GM18861 (cell line): Measurements from ENCODE around the gene ZNF428.
"Not testable (repeated sequence)": the region's sequence is repeated elsewhere in the genome, so short reads cannot be mapped to it uniquely, and the experiment has no call there.

Experiments used
- ATAC-seq: cut with Tn5 transposase; IDR thresholded peaks from one replicate; pipeline ENCODE4 v1.9.1; 2021; ENCODE audit not compliant: unreplicated experiment

Gene ZNF428

GRCh38 chr19:43620061-43621001, 902 bp upstream of the ZNF428 start:
- no peak for ATAC-seq

GRCh38 chr19:43618921-43619261, 538 bp downstream of the ZNF428 start:
- peak; percentile 5 for ATAC-seq

GRCh38 chr19:43616954-43617353, 2.5 kb downstream of the ZNF428 start:
- ATAC-seq: no peak

GRCh38 chr19:43616306-43616705, 3.1 kb downstream of the ZNF428 start:
- ATAC-seq: no peak

GRCh38 chr19:43612374-43612773, 7.1 kb downstream of the ZNF428 start:
- ATAC-seq: no peak

- ATAC-seq: no peak
Observed at GRCh38 chr19:43611788-43612187, 7.6 kb downstream of the ZNF428 start, which contains the start of gene SRRM5. TSS of gene SRRM5 (plus strand) at chr19:43612088. CDS start at chr19:43612122, 34 bp downstream.

GRCh38 chr19:43610493-43610892, 8.9 kb downstream of the ZNF428 start:
- no peak for ATAC-seq

- ATAC-seq: no peak
Observed at GRCh38 chr19:43609872-43610271, 9.6 kb downstream of the ZNF428 start.

- no peak for ATAC-seq
Observed at GRCh38 chr19:43607238-43608205, 11.9 kb downstream of the ZNF428 start.

- no peak for ATAC-seq
Observed at GRCh38 chr19:43606569-43607229, 12.7 kb downstream of the ZNF428 start.

GRCh38 chr19:43605875-43606568, 13.4 kb downstream of the ZNF428 start:
- ATAC-seq: no peak

GRCh38 chr19:43600326-43600725, 19.1 kb downstream of the ZNF428 start:
- not testable (repeated sequence) for ATAC-seq

GRCh38 chr19:43599635-43600295, 19.7 kb downstream of the ZNF428 start:
- no peak for ATAC-seq

GRCh38 chr19:43598445-43599240, 20.8 kb downstream of the ZNF428 start:
- ATAC-seq: no peak

GRCh38 chr19:43597876-43598275, 21.6 kb downstream of the ZNF428 start:
- ATAC-seq: no peak

- ATAC-seq: no peak
Observed at GRCh38 chr19:43596842-43597461, 22.5 kb downstream of the ZNF428 start.

- ATAC-seq: peak; percentile 76
Observed at GRCh38 chr19:43595999-43596841, 23.2 kb downstream of the ZNF428 start, which contains the start of the genes IRGQ and ZNF576. TSS of gene IRGQ (minus strand) at chr19:43596134. CDS start at chr19:43595338, 796 bp downstream. TSS of gene ZNF576 (plus strand) at chr19:43596595. CDS start at chr19:43597109, 514 bp downstream.
